ENCODE data around the gene TMEM17.

The TMEM17 gene

GRCh38 chr2:62472312-62472711 lies 33.7 kb downstream of the TMEM17 start:
- DNase-seq (ENCODE audit: low read depth), result no peak

GRCh38 chr2:62471816-62472215 lies 34.2 kb downstream of the TMEM17 start:
- DNase-seq (ENCODE audit: low read depth), result no peak

- DNase-seq (ENCODE audit: low read depth), result no peak
These were observed 34.6 kb downstream of the TMEM17 start for GRCh38 chr2:62471404-62471803.

GRCh38 chr2:62469548-62469947 lies 36.4 kb downstream of the TMEM17 start:
- no peak for DNase-seq (ENCODE audit: low read depth)

GRCh38 chr2:62469114-62469513 lies 36.9 kb downstream of the TMEM17 start:
- no peak for DNase-seq (ENCODE audit: low read depth)

DNA sequence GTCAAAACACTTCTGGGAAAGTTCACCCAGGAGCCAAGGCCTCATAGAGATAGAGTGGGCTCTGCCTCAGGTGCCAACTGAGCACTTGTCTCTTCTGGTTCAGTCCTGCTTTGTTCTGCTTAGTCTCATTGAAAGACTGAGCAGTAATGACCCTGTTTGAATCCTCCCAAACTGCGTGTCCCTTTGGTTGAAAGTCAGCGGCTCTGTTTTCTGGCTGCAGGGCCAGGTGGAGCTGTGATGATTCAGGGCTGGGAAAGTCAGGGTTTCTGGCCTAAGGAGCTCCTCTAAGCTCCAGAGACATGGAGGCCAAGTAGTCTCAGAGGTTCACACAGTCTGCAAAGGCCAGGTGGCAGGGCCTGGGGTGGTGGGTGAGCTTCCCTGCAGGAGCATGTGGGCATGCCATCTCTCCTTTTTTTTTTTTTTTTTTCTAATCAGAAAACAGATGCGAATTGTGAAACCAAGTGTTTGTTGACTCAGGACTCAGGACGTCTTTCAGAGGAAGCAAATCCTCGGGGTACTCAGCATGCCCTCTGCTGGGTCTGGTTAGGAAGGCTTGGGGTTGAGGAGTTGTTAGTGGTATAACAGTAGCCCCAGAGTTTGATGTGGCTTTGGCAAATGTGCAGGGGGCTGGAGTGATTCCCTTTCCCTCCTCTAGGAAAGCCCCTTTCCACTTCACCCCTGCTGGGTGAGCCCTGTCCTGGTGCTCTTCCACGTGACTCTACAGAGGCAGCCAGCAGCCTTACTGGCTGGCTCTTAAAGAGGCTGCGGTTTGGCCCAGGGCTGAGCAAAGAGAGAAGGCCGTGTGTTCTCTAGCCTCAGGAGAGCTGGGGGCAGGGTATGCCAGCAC lies 38.3 kb downstream of the TMEM17 start:
- DNase-seq (ENCODE audit: low read depth), result no peak

- DNase-seq (ENCODE audit: low read depth), result no peak
These were observed 38.9 kb downstream of the TMEM17 start for GRCh38 chr2:62467100-62467474.

GRCh38 chr2:62466503-62466854 lies 39.5 kb downstream of the TMEM17 start:
- no peak for DNase-seq (ENCODE audit: low read depth)

DNA sequence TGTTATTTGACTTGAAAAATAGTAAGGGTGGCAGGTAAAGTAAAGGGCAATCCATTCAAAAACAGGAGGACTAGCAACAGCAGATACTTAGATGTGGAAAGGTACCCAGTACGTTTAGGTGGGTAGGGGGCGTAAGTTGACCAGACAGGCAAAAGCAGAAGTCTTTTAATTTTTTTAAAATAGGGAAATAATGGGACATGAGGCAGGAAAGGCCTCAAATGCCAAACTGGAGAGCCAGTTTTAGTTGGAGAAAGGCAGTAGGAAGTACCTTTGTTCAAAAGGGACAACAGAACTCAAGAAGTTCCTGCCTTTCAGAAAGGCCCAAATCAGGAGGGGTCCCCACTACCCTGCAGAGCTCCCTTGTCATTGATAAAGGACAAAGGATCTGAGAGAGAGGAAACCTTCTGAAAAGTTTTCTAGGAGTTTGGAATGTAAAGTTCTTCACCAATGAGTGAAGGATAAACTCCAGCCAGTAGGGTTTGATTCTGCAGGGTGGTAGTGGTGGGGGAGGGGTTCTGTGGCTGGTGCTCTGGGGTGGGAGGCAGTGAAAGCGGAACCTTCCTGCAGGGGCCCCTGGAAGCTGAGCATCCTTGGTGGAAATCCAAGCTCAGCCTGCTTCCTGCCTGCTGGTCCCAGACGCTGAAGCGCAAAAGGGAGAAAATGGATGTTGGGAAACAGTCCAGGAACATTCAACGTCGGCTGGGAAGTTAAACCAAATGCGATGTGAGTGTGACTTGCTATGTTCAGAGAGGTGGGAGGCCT lies 40.1 kb downstream of the TMEM17 start:
- no peak for DNase-seq (ENCODE audit: low read depth)

DNA sequence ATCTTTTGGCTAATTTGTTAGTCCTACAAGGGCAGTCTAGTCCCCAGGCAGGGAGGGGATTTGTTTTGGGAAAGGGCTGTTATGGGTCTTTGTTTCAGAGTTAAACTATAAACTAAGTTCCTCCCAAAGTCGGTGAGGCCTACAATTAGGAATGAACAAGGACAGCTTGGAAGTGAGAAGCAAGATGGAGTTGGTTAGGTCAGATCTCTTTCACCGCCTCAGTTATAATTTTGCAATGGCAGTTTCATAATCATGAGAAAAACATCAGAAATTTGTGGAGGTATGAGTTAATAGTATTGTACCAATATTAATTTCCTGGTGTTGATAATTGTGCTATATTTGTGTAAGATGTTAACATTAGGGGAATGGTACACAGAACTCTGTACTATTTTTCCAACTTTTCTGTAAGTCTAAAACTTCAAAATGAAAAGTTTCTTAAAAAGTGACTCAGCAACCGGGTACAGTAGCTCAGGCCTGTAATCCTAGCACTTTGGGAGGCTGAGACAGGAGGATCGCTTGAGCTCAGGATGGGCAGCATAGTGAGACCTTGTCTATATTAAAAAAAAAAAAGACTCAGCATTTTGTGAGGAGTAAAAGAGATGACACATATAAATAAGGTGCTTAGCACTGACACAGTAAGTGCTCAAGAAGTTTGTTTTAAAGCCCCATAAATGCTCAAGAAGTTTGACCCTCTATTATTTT lies 40.8 kb downstream of the TMEM17 start:
- no peak for DNase-seq (ENCODE audit: low read depth)

GRCh38 chr2:62464221-62465007 lies 41.6 kb downstream of the TMEM17 start:
- no peak for DNase-seq (ENCODE audit: low read depth)

DNA sequence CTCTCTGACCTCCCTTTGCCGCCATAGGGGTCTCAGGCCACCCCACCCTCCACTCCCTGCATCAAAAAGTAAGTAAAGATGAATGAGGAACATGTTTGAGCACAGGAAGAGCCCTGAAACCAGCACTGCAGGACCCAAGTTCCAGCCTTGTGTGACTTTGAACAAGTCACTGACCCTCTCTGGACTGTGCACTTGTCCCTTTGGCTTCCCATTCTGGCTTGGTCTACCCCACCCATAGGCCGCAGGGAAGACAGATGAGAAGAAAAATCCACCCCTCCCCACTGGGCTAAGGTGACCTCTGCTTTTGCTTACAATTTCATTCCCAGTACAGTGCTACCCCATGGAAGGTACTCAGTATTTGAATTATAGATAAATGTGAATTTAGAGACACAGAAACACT lies 43.8 kb downstream of the TMEM17 start:
- no peak for DNase-seq (ENCODE audit: low read depth)

DNA sequence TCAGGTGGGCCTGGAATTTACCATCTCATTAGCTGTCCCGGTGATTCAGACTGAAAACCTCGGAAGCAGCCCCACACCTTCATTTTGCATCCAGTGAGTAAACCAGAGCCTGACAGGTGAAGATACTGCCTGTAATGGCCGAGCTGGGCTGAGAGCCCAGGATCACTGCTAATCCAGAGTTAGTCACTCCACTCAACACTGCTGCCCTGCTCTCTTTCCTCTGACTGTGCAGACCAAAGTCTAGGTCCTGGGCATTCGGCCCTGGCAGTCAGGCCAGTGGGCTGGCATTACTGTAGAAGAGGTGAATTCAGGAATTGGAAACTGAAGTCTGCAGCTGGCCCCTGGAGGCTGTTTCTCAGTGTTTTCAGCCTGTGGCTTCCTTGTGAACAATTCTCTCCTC lies 44.3 kb downstream of the TMEM17 start:
- no peak for DNase-seq (ENCODE audit: low read depth)

DNA sequence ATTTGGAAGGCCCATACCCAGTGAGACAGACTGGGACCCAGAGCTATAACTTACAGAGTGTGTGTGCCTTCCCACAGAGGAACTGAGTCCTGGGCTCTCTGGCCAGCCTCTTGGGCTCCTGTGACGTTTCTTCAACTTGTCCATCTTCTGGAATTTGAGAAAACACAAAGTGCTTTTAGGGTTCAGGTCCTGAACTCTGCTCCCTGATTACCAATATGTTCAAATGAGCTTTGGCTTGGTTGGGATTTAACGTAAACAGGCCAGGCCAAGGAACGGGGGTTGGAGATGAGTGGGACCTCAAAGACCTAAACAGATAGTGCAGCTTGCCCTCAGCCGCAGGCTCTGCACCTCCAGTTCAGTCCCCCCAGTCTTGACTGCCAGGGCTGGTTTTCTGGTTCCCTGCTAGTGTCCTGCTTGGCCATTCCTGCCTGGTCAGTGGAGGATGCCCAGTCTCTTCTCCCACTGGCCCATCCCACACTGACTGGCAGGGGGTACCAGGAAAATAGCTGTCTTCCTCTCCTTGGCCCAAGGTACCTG lies 44.9 kb downstream of the TMEM17 start:
- DNase-seq (ENCODE audit: low read depth), result no peak

DNA sequence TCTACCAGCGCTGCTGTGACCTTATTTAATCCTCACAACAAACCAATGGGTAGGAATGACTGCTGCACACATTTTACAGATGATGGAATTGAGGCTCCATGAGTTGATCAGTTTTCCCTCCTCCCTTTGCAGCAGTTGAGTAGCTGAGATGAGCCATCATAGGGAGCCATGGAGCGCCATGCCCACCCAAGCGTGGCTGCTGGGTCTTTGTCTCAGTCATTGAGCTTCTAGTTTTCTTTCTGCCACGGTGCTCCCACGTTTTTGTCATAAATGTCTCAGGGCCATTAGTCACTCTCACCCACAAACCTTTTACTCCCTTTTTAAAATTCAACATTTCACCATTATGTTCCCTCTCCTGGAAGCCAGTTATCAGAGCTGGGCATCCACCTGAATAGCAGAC lies 45.8 kb downstream of the TMEM17 start:
- DNase-seq (ENCODE audit: low read depth), result no peak

- no peak for DNase-seq (ENCODE audit: low read depth)
These were observed 46.3 kb downstream of the TMEM17 start for GRCh38 chr2:62459672-62460071.

DNA sequence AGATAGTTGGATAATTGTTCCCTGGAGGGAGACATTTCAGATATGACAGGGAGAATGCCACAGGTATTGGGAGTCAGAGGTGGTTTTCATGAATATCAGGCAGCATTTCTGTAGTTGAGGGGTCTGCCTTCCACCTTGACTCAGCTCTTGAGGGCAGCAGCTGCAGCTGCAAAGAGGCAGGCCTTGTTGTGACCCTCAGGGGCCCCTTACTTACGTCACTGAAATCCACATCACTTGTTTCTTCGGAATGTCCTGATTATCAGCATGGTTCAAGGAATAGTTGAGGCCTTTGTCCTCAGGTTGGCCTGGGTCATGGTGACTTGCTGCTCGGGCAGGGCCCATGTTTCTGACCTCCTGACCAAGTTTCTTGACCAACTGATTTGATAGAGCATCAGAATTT lies 46.9 kb downstream of the TMEM17 start:
- no peak for DNase-seq (ENCODE audit: low read depth)

DNA sequence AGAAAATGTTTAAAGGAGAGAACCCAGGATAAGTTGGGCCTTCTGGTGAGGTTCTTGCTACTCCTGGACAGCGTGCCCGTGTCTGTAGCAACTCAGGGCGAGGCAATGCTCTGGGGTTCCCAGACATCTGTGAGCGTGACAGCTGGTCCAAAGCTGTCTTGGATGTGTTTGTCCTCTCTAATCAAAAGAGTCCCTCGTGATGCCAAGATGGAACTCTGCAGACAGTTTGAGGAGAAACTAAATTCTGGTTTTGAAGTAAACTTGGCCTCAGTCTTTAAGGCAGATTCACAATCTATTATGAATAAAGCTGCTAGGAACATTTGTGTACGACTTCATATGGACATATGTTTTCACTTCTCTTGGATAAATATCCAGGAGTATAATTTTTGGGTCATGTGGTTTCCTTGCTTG lies 47.3 kb downstream of the TMEM17 start:
- DNase-seq (ENCODE audit: low read depth), result no peak

GRCh38 chr2:62458206-62458641 lies 47.8 kb downstream of the TMEM17 start:
- DNase-seq (ENCODE audit: low read depth), result no peak

- DNase-seq (ENCODE audit: low read depth), result no peak
These were observed 48.4 kb downstream of the TMEM17 start for GRCh38 chr2:62457556-62457955.

DNA sequence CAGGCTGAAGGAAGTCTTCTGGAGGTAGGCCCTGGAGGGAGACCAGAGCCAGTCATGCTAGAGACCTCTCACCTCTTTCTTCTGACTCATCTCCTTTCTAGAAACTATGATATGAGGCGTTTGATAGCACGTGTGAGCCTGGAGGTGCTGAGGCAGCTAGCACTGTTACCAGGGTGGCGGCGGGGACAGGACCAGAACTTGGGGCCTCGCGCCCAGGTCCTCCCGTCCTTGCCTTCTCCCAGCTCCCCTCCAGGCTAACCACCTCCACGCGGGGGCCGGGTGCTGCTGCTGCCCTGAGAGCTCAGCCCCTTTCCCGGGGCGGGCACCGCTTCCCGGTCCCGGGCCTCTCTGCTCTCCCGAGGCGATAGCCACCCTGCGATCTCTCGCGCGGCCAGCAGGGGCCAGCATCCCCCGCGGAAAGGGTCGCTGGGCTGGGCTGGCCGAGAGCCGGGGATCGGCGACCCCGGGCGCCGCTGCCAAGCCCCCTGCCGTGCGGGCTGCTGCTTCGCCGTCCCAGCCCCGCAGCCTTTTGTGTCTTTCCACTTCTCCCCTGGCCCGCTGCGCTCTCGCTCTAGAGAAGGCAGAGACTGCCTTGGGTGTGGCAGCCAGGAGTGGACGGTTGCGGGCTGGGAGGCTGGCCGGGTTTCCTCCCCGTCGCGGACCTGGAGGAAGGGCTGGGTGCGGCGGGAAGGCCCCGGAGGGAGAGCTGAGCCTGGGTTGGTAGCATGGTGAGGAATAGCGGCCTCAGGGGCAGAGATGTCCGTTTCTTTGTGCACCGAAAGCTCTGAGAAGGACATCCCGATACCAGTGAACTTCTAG lies 49.1 kb downstream of the TMEM17 start:
- DNase-seq (ENCODE audit: low read depth), result no peak

Data from CMK (cell line).